K562 (cell line): Measurements from ENCODE around the gene FRYL. TPM values are rescaled to one million over a fixed set of nuclear protein-coding genes. Genes with fewer than 3 reads are reported as not detected.

Experiments used
- KDM2B ChIP-seq: fragments of 250-450 bp; sonication (Bioruptor Pico); IDR thresholded peaks from 2 replicates; pipeline ENCODE4 v1.8.0; 2021; ENCODE audit warnings: mild to moderate bottlenecking, moderate library complexity
- MBD1 ChIP-seq: fragments of 250-450 bp; sonication (Bioruptor Pico); IDR thresholded peaks from 2 replicates; pipeline ENCODE4 v1.8.0; 2022; ENCODE audit warnings: inconsistent platforms
- PATZ1 ChIP-seq: fragments of 250-450 bp; sonication (Bioruptor Pico); IDR thresholded peaks from 2 replicates; pipeline ENCODE4 v1.5.0; 2020; ENCODE audit warnings: mild to moderate bottlenecking, borderline replicate concordance
- PCBP2 ChIP-seq: fragments of 200-400 bp; formaldehyde crosslinking; IDR thresholded peaks from 2 replicates; pipeline ENCODE4 v1.6.1; 2018; ENCODE audit warnings: low read length, low read depth, mild to moderate bottlenecking, moderate library complexity; ENCODE audit not compliant: poor library complexity, severe bottlenecking
- SIN3A ChIP-seq, 2 experiments: fragments of 150-350 bp in 1 of 2; IDR thresholded peaks; 2 replicates each; pipeline ENCODE4 v1.6.1; 2011 to 2016; ENCODE audit warnings: borderline replicate concordance in 2 of 2, low read depth in 2 of 2, low read length in 2 of 2, mild to moderate bottlenecking in 2 of 2, moderate library complexity in 2 of 2; ENCODE audit not compliant: control insufficient read depth in 1 of 2
- STAG1 ChIP-seq: sonication (generic); formaldehyde crosslinking; IDR thresholded peaks from 2 replicates; pipeline ENCODE4 v1.5.0; 2020; ENCODE audit warnings: missing genetic modification reagents, borderline replicate concordance
- THRAP3 ChIP-seq: fragments of 450-650 bp; IDR thresholded peaks from 2 replicates; pipeline ENCODE4 v1.6.1; 2016; ENCODE audit warnings: mild to moderate bottlenecking, inconsistent platforms, borderline replicate concordance
- ZBTB40 ChIP-seq, 2 experiments: fragments of 450-650 bp in 1 of 2; sonication (generic) in 1 of 2; formaldehyde crosslinking in 1 of 2; IDR thresholded peaks; 2 replicates each; pipeline versions ENCODE4 v1.7.1 to v1.9.0; 2016 to 2022; ENCODE audit warnings: inconsistent platforms in 1 of 2, mild to moderate bottlenecking in 1 of 2, missing genetic modification reagents in 1 of 2
- ZFP91 ChIP-seq: sonication (generic); formaldehyde crosslinking; IDR thresholded peaks from 2 replicates; pipeline ENCODE4 v1.8.0; 2022; ENCODE audit warnings: mild to moderate bottlenecking, missing genetic modification reagents
- polyA plus RNA-seq, 8 experiments: library from polyadenylated mRNA; depleted of rRNA in 4 of 8; stranded (reverse) in 5 of 8; unstranded in 3 of 8; fragments of >200 nt; fragmentation: Nextera tagmentation in 2 of 8; fragmentation: Illumina TruSeq in 1 of 8; extraction: Ambion mirVana in 2 of 8; extraction: Trizol in 1 of 8; gene quantifications; 2 replicates each; pipeline versions ENCODE4 v1.2.1 to v1.2.3, GENCODE V29; 2011 to 2014; ENCODE audit warnings: inconsistent platforms in 1 of 8, missing spikeins in 1 of 8
- total RNA-seq, 7 experiments: library from RNA; depleted of rRNA in 6 of 7; stranded (reverse); fragments of >200 nt in 6 of 7; fragmentation: Illumina TruSeq in 2 of 7; extraction: Trizol in 2 of 7; gene quantifications; 2 replicates each; pipeline versions ENCODE4 v1.2.1 to v1.2.3, GENCODE V29; 2011 to 2021; ENCODE audit warnings: low replicate concordance in 1 of 7

FRYL gene
- total and polyA plus RNA-seq, 9 of the 15 experiments (the other 6 are each of a cell fraction or from before 2014, with no cell fraction given) = 7.2 to 34.9 (median 15.9) TPM

- TF ChIP-seq ZBTB40 (IDR thresholded peaks at IDR 0.05) (no peak), ZBTB40 (CRISPR knock-in tag; IDR thresholded peaks at IDR 0.05) (no peak), ZFP91 (CRISPR knock-in tag) (no peak), STAG1 (peak; percentile 14; the same call in 1 of the 2 replicates), THRAP3 (no peak), SIN3A (IDR thresholded peaks at IDR 0.05; ENCODE audit: borderline replicate concordance in 2 of 2, control insufficient read depth in 1 of 2, low read depth in 2 of 2, low read length in 2 of 2) (no peak), MBD1 (CRISPR knock-in tag) (no peak), PCBP2 (no peak), KDM2B (CRISPR knock-in tag) (no peak), PATZ1 (CRISPR knock-in tag) (no peak)
These were observed 233.7 kb downstream of the FRYL start (continued) for GRCh38 chr4:48546336-48546735.
